ENCODE results near the gene GALNT14. TPM values are rescaled to one million over a fixed set of nuclear protein-coding genes. Genes with fewer than 3 reads are reported as not detected.

GALNT14 gene
- polyA plus RNA-seq, 3 donors, result 1.7 to 3.9 (median 2.1) TPM

GRCh38 chr2:31070339-31071125 lies 67.7 kb downstream of the GALNT14 start:
- WGBS, 3 donors, result 63 to 83% (median 79%) methylated on average over 8 of the region's 8 CpGs
- H3K27ac ChIP-seq (ENCODE audit: low read depth, low read length), result no peak overlapping the region

GRCh38 chr2:31069643-31070325 lies 68.5 kb downstream of the GALNT14 start:
- no peak overlapping the region for H3K27ac ChIP-seq (ENCODE audit: low read depth, low read length)
- WGBS, 3 donors, result 65 to 69% (median 68%) methylated on average over 12 of the region's 12 CpGs

- WGBS, 3 donors, result 67 to 79% (median 69%) methylated on average over 8 of the region's 8 CpGs
- no peak overlapping the region for H3K27ac ChIP-seq (ENCODE audit: low read depth, low read length)
These were observed 71.0 kb downstream of the GALNT14 start for GRCh38 chr2:31067259-31067658.

DNA sequence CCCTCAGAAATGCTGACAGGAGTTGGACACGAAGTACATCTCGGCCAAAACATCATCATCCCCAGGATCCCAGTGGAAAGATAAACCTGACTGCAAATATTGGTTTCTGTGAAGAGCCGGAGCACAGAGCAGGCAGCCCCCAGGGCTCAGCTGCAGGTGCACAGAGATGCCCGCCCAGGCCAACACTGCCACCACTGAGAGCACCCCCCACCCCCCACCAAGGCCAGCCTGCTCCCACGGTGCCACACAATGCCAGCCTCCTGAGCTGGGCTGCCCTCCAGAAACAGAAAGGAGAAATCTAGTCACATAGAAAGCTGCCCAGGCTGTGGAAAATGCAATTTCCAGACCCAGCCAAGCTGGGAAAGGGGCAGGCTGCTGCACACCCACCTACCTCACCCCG lies 71.7 kb downstream of the GALNT14 start:
- no peak overlapping the region for H3K27ac ChIP-seq (ENCODE audit: low read depth, low read length)
- WGBS, 3 donors, result 52 to 68% (median 65%) methylated on average over 6 of the region's 6 CpGs

- H3K27ac ChIP-seq (ENCODE audit: low read depth, low read length), result no peak overlapping the region
- WGBS, 3 donors, result 53 to 70% (median 61%) methylated on average over 9 of the region's 9 CpGs
These were observed 72.2 kb downstream of the GALNT14 start for GRCh38 chr2:31066086-31066485.

DNA sequence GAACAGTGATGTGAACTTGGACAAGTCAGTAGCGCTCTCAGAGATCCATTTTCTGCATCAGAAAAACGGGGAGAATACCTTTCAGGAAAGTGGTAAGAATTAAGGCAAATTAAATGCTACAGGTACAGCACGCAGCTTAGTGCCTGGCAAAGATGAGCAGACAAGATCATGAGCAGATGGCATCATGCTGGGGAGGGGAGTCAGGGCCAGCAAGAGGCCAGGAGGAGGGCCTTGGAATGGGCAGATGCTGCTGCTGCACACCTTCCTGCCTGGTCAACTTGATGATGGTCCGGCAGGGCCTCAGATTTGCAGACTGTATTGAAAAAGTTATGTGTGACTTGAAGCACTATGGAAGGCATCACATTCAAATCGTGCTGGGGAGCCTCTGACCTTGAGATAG lies 72.9 kb downstream of the GALNT14 start:
- WGBS, 3 donors, result 79 to 88% (median 85%) methylated on average over 5 of the region's 5 CpGs
- H3K27ac ChIP-seq (ENCODE audit: low read depth, low read length), result no peak overlapping the region

- H3K27ac ChIP-seq (ENCODE audit: low read depth, low read length), result no peak overlapping the region
- 26 to 87% (median 79%) methylated on average over 6 of the region's 6 CpGs for WGBS, 3 donors
These were observed 77.8 kb downstream of the GALNT14 start for GRCh38 chr2:31060397-31060796.

- WGBS, 3 donors, result 78 to 87% (median 87%) methylated on average over 13 of the region's 13 CpGs
- no peak overlapping the region for H3K27ac ChIP-seq (ENCODE audit: low read depth, low read length)
These were observed 79.9 kb downstream of the GALNT14 start for GRCh38 chr2:31058096-31059035.

- H3K27ac ChIP-seq (ENCODE audit: low read depth, low read length), result no peak overlapping the region
- 73 to 90% (median 88%) methylated on average over 3 of the region's 3 CpGs for WGBS, 3 donors
These were observed 80.5 kb downstream of the GALNT14 start for GRCh38 chr2:31057691-31058090.

GRCh38 chr2:31055938-31056337 lies 82.3 kb downstream of the GALNT14 start:
- 93 to 96% (median 94%) methylated on average over 6 of the region's 6 CpGs for WGBS, 3 donors

DNA sequence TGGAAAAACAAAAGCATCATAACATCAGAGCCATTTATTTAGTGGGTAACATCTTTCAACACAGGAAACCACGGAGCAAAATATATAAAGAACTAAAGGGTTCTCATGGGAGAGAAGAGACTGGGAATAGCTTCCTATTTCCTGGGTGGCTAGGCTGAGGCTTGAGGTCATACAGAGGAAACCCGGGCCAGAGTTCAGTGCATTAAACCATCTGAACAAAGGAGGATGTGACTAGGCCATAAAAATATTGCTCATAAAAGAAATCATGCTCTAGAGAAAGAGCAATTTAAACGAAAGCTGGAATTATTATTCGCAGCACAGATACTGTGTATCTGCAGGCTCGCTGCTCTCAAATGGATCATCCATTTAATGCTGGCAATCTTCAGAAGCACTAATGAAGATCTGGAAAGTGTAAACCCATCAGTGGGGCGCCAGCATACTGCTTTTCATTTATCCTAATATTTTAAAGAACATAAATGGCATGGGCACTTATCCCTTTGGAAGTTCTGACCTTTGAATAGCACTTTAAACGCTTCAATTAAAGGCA lies 83.3 kb downstream of the GALNT14 start:
- WGBS, 3 donors, result 62 to 81% (median 65%) methylated on average over 7 of the region's 7 CpGs
- no peak overlapping the region for H3K27ac ChIP-seq (ENCODE audit: low read depth, low read length)

More at GRCh38 chr2:31055938-31056337, 82.3 kb downstream of the GALNT14 start:
- H3K27ac ChIP-seq (ENCODE audit: low read depth, low read length), result no peak overlapping the region

GRCh38 chr2:31053929-31054782 lies 84.1 kb downstream of the GALNT14 start:
- 63 to 65% (median 64%) methylated on average over 6 of the region's 6 CpGs for WGBS, 3 donors
- no peak overlapping the region for H3K27ac ChIP-seq (ENCODE audit: low read depth, low read length)

- no peak overlapping the region for H3K27ac ChIP-seq (ENCODE audit: low read depth, low read length)
- WGBS, 3 donors, result 79 to 93% (median 92%) methylated on average over 5 of the region's 5 CpGs
These were observed 86.0 kb downstream of the GALNT14 start for GRCh38 chr2:31052284-31052683.

DNA sequence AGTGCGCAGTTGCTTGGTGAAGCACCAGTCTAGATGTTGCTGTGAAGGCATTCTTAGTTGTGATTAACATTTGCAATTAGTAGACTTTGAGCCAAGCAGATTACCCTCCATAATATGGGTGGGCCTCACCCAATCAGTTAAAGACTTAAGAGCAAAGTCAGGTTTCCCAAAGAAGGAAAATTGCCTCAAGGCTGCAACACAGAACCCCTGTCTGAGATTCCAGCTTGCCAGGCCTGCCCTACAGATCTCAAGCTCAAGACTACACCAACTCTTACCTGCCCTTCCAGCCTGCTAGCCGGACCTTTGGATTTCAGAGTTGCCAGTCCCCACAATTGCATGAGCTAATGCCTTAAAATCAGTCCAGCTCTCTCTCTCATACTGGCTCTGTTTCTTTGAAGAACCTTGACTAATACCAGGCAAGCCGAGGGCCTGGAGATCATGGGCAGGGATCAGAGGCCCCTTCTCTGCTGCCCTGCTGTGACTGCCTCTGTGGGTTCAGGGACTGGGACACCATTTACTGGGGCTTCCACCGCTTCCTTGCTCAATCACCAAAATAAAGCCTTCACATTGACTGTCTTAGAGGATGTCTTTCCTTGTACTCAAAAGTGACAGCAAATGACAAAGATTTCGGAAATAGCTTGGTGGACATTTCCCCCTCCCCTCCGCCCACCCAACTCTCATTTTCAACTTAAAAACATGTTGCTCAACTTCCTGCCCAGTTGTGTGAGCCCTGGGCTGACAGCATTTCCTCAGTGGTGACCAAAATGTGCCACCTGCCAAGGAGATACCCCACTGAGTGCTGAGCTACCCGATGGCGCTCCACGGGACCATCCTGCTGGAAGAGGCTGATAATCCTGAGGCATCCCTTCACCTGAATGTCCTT lies 86.7 kb downstream of the GALNT14 start:
- 63 to 81% (median 67%) methylated on average over 9 of the region's 9 CpGs for WGBS, 3 donors
- no peak overlapping the region for H3K27ac ChIP-seq (ENCODE audit: low read depth, low read length)

GRCh38 chr2:31049916-31050588 lies 88.2 kb downstream of the GALNT14 start:
- H3K27ac ChIP-seq (ENCODE audit: low read depth, low read length), result no peak overlapping the region
- 49 to 70% (median 61%) methylated on average over 14 of the region's 14 CpGs for WGBS, 3 donors

DNA sequence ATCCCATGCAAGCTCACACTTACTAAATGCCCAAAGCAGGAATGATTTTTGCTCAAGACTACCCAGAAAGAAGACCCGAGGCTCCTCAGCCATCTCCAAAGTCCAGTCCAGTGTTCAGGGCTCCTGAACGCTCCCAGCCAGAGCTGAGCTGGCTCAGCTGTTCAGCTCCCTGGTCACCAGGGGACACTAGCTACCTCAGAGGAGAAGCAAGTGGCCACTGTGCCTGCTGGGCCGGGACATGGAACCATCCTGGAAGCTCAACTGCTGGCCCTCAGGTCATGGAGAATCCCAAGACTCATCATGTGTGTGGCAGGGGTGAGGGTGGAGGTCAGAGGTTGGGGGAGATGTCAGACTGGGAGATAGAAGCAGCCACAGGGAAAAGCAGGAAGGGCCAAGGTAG lies 89.0 kb downstream of the GALNT14 start:
- 76 to 84% (median 80%) methylated on average over 3 of the region's 3 CpGs for WGBS, 3 donors
- no peak overlapping the region for H3K27ac ChIP-seq (ENCODE audit: low read depth, low read length)

Measured in adipose tissue (tissue), 3 donors.